D721Med (cell line): ENCODE measurements around the gene KATNAL2.

Experiments used
- DNase-seq: peaks from one replicate; pipeline ENCODE4 v3.0.0; 2011; ENCODE audit warnings: low spot score; ENCODE audit not compliant: insufficient read length
- FAIRE-seq: peaks from 2 replicates; lab custom pipeline; 2011; peaks lifted over from hg19 to GRCh38; lab: Jason Lieb, UNC
- CTCF ChIP-seq: IDR thresholded peaks from 2 replicates; pipeline ENCODE4 v1.5.1; 2012; ENCODE audit warnings: mild to moderate bottlenecking, control low read depth; ENCODE audit not compliant: insufficient read depth; ENCODE audit errors: missing control alignments

The KATNAL2 gene

GRCh38 chr18:46939337-46939963, 22.0 kb downstream of the KATNAL2 start:
- no peak for TF ChIP-seq CTCF
- no peak for FAIRE-seq
- DNase-seq: no peak

- DNase-seq (no peak), FAIRE-seq (peak; percentile 44)
- no peak for TF ChIP-seq CTCF
These were observed 22.7 kb downstream of the KATNAL2 start for GRCh38 chr18:46939998-46940571.

GRCh38 chr18:46942646-46943045, 25.2 kb downstream of the KATNAL2 start:
- FAIRE-seq (no peak), DNase-seq (no peak)
- no peak for TF ChIP-seq CTCF

GRCh38 chr18:46946656-46947282, 29.4 kb downstream of the KATNAL2 start:
- DNase-seq (peak; percentile 75), FAIRE-seq (peak; percentile 96)
- TF ChIP-seq CTCF: no peak

- DNase-seq: peak; percentile 57
- FAIRE-seq: peak; percentile 92
These were observed 32.8 kb downstream of the KATNAL2 start for GRCh38 chr18:46950064-46950656.

GRCh38 chr18:46953195-46953594, 35.8 kb downstream of the KATNAL2 start:
- TF ChIP-seq CTCF: no peak
- DNase-seq (no peak), FAIRE-seq (no peak)

More at GRCh38 chr18:46950064-46950656, 32.8 kb downstream of the KATNAL2 start:
- peak; percentile 57 for TF ChIP-seq CTCF
